HUES6 (cell line): ENCODE measurements around the gene BEND2.

Experiments used
- H3K27ac ChIP-seq: 2 replicates; pipeline ENCODE4 v1.7.0; 2013; ENCODE audit warnings: low read depth, mild to moderate bottlenecking, low read length, inconsistent platforms
- H3K27me3 ChIP-seq: 2 replicates; pipeline ENCODE4 v1.6.1; 2013; ENCODE audit warnings: low read length; ENCODE audit not compliant: control insufficient read depth, insufficient read depth
- H3K36me3 ChIP-seq: 2 replicates; pipeline ENCODE4 v1.6.1; 2013; ENCODE audit warnings: low read length; ENCODE audit not compliant: control insufficient read depth, insufficient read depth
- H3K4me1 ChIP-seq: 2 replicates; pipeline ENCODE4 v1.6.1; 2013; ENCODE audit warnings: low read length; ENCODE audit not compliant: control insufficient read depth, insufficient read depth
- H3K4me3 ChIP-seq: 2 replicates; pipeline ENCODE4 v1.5.1; 2013; ENCODE audit warnings: low read depth, low read length
- H3K9ac ChIP-seq: one replicate; pipeline ENCODE4 v1.6.1; 2013; ENCODE audit warnings: mild to moderate bottlenecking, low read length
- H3K9me3 ChIP-seq: 2 replicates; pipeline ENCODE4 v1.6.1; 2013; ENCODE audit warnings: low read depth, low read length; ENCODE audit not compliant: control insufficient read depth, insufficient read depth

The BEND2 gene

DNA sequence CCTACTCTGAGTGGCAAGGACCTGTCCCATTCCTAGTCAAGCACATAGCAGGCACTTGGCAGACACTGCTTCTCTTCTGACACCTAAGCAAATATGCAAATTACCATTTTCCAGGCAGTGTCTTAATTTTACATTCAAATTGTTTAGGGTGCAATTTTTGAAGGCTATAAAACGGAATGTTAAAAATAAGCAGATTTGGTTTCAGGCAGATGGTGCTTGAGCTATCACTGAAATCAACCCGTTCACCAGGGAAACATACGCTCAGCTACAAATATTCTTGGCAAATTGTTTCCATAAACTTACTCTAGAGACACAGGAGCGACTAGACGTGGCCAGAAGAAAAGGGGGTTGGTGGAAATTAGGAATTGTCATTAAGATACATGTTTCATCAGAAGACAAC is 45.7 kb downstream of the BEND2 start:
- Histone ChIP-seq H3K27me3 (no peaks in the 10 kb centered on the region), H3K27ac (no peak overlapping the region), H3K36me3 (no peaks in the 10 kb centered on the region), H3K9me3 (no peaks in the 10 kb centered on the region), H3K9ac (no peak overlapping the region), H3K4me3 (no peak overlapping the region), H3K4me1 (no peaks in the 10 kb centered on the region)

DNA sequence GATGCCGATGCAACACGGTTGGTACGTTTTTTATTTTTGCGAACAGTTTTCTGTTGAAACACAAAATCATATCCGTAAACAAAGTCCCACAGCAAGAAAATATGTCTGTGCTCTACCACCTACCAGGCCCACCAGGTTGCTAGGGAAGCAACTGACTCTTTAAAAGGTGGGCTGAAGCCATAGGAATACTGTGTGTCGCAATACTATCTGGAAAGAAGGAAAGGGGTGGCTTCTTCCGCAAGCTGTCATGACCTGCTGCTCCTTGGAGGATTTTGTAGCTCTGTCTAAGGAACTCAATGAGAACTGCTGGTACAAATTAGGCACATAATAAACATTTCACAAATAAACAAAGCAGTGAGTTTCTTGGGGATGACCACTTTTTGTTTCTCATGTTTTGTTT is 46.5 kb downstream of the BEND2 start:
- H3K9me3 ChIP-seq, result no peaks in the 10 kb centered on the region
- H3K36me3 ChIP-seq, result no peaks in the 10 kb centered on the region
- H3K27ac ChIP-seq, result no peak overlapping the region
- H3K9ac ChIP-seq, result no peak overlapping the region
- no peaks in the 10 kb centered on the region for H3K4me1 ChIP-seq
- no peak overlapping the region for H3K4me3 ChIP-seq
- H3K27me3 ChIP-seq, result no peaks in the 10 kb centered on the region

DNA sequence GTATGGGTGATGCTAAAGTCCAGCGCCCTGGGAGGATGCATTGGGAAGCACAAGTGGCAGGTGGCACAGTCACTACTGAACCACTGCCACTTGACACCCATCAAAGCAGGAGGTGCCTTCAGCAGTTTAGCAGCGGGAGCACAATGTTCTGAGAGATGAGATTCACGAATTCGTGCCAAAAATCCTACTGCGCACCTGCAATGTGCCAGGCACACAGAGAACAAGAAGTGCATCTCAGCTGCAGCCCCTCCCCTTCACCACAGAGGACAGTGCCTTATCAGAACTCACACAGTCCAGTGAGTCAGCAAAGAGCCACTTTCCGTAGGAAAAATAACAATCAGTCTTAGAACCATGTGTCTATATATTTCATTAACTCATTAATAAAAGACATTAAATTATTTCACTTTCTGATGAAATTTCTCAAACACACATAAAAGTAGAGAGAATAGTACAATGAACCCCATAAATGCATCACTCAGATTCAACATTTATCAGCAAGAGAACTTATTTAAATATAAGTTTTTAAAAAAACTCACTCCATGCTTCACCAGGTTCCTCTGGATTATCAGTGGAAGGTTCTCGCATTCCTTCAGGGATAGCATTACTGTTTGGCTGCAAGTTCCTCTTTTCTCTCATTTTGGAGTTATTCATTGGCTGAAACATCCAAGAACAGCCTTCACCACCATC is 47.0 kb downstream of the BEND2 start:
- H3K9me3 ChIP-seq, result no peaks in the 10 kb centered on the region
- no peak overlapping the region for H3K9ac ChIP-seq
- no peak overlapping the region for H3K4me3 ChIP-seq
- no peaks in the 10 kb centered on the region for H3K4me1 ChIP-seq
- no peaks in the 10 kb centered on the region for H3K27me3 ChIP-seq
- no peaks in the 10 kb centered on the region for H3K36me3 ChIP-seq
- no peak overlapping the region for H3K27ac ChIP-seq

DNA sequence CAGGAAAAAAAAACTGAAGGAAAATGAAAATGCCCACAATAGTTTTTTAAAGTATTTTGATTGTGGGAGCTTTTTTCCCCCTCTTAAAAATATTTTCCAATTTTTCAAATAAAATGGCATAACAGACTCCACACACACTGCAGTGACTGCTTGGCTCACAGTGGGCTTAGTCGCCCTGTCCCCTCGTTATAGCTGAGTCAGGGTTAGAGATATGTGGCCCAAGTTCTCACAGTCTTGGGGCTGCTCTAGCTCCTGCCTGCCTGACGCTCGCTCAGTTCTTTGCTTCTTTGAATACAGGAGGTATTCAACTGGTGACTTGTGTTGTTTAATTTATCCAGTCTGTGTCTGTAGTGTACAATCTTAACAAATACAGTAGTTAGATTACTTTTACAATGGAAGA is 47.7 kb downstream of the BEND2 start:
- Histone ChIP-seq H3K9me3 (no peaks in the 10 kb centered on the region), H3K9ac (no peak overlapping the region), H3K4me1 (no peaks in the 10 kb centered on the region), H3K27ac (no peak overlapping the region), H3K27me3 (no peaks in the 10 kb centered on the region), H3K4me3 (no peak overlapping the region), H3K36me3 (no peaks in the 10 kb centered on the region)

DNA sequence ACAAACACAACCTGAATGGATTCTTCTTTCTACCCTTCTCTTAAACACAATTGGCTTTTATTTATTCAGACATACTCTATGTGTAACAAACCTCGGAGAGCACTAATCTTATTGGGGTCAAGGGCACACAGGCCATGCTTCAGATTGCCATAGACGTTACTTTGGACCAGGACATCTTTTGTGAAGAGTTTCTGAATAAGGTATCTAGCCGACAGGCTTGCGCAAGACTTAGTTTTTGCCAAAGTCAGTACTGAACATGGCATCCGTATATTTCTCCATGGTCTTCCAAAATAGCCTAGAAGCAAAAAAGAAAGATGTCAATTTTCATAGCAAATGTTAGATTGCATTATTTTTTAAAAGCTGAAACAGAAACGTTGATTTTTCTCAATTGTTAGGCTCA is 49.8 kb downstream of the BEND2 start:
- Histone ChIP-seq H3K4me3 (no peak overlapping the region), H3K9me3 (no peaks in the 10 kb centered on the region), H3K9ac (no peak overlapping the region), H3K36me3 (no peaks in the 10 kb centered on the region), H3K27ac (no peak overlapping the region), H3K27me3 (no peaks in the 10 kb centered on the region), H3K4me1 (no peaks in the 10 kb centered on the region)

DNA sequence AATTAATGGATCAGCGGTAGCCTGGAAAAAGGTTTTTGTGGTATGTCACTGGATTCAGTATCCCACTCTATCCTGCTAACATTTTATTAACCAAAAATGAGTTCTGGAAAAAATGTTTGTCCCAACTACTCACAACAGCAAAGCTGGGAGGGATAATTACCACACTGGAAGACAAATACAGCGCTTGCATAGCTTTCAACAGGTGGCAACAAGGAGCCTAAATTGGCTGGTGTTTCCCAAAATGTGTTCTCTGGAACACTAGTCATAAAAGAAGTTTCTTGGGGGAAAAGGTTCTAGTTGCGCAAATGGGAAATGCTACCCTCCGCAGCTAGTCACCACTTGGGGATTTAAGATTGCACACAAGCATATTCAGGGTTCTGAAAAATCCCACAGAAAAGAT is 54.6 kb downstream of the BEND2 start:
- H3K27ac ChIP-seq, result no peak overlapping the region
- no peaks in the 10 kb centered on the region for H3K36me3 ChIP-seq
- H3K4me1 ChIP-seq, result no peaks in the 10 kb centered on the region
- H3K9me3 ChIP-seq, result no peaks in the 10 kb centered on the region
- H3K4me3 ChIP-seq, result no peak overlapping the region
- H3K9ac ChIP-seq, result no peak overlapping the region
- H3K27me3 ChIP-seq, result no peaks in the 10 kb centered on the region; the same call in 1 of the 2 replicates

DNA sequence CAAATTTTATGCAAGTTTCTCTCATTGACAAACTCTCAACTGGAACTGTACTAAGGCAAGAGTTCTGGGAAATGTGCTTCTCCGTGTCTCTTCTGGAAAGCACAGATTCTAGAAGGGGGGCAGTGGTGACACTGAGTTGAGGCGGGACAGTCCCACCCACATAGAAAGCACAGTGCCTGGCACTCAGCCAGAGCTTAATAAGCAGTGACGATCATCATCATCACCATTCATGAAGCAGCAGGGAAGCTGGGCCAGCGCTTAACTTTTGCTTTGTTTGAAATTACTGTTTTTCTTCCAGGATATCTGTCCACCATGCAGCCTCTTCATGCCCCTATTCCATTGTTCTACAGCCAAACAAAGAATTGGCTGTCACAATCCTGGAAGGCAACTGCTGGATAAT is 60.3 kb downstream of the BEND2 start:
- H3K4me1 ChIP-seq, result no peaks in the 10 kb centered on the region
- H3K9me3 ChIP-seq, result peaks cover 9% of the 10 kb centered on the region
- H3K9ac ChIP-seq, result no peak overlapping the region
- no peaks in the 10 kb centered on the region; the same call in 1 of the 2 replicates for H3K27me3 ChIP-seq
- no peaks in the 10 kb centered on the region for H3K36me3 ChIP-seq
- H3K4me3 ChIP-seq, result no peak overlapping the region
- H3K27ac ChIP-seq, result no peak overlapping the region

DNA sequence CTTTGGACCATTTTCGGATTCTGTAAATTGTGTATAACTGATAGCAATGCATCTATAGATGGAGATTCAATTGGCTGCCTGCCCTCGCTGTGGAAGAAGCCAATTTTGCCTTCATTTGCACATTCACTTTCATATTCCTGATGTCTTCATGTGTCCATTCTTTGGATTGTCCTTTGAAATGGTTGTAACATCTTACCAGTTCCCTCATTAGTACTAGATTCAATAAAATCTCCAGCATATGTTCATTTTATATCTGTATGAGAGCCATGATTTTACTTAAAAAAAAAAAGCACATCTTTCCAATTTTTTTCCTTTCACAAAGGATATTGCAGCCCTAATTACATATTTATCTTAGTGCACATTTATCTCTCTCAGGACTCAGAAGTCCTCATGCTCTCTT is 61.7 kb downstream of the BEND2 start:
- Histone ChIP-seq H3K4me3 (no peak overlapping the region), H3K4me1 (no peaks in the 10 kb centered on the region), H3K9ac (no peak overlapping the region), H3K9me3 (peaks cover 9% of the 10 kb centered on the region), H3K27me3 (no peaks in the 10 kb centered on the region; the same call in 1 of the 2 replicates), H3K27ac (no peak overlapping the region), H3K36me3 (no peaks in the 10 kb centered on the region)

DNA sequence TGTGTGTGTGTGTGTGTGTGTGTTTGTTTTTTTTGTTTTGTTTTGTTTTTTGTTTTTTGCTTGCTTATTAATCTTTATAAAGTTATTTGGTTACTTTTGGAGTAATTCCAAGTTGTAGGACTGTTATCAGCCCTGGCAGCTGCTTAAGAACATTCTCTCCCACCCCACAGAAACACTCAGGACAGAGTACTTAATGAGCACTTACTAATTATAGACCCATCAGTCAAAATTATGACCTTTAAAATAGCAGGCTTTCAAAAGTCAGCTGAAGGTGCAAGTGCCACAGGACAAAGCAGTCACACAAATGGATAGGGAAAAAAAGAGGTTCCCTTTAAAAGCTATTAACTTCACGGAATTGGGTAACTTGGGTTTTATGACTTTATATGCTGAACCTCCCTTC is 69.0 kb downstream of the BEND2 start:
- H3K36me3 ChIP-seq, result no peaks in the 10 kb centered on the region
- no peak overlapping the region for H3K27ac ChIP-seq
- H3K9me3 ChIP-seq, result peaks cover 5% of the 10 kb centered on the region
- H3K4me3 ChIP-seq, result no peak overlapping the region
- H3K9ac ChIP-seq, result no peak overlapping the region
- H3K4me1 ChIP-seq, result no peaks in the 10 kb centered on the region
- H3K27me3 ChIP-seq, result no peaks in the 10 kb centered on the region; the same call in 1 of the 2 replicates

DNA sequence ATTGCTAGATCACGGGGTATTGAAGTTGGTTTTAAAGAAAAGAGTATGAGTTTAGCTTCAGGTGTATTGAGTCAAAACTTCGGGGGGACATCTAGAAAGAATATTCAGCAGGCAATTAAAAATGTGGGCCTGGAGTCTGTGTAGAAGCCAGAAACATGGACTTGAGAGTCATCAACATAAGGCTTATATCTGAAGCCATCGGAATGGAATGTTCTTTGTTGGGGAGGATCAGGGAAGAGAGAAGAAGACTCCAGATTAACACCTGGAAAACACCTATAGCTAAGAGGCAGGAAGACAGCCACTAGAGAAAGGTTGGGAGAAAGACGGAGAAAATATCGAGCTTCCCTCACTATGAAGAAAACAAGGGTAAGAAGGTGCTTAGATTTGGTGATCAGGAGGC is 69.5 kb downstream of the BEND2 start:
- H3K4me3 ChIP-seq, result no peak overlapping the region
- H3K4me1 ChIP-seq, result no peaks in the 10 kb centered on the region
- H3K27ac ChIP-seq, result no peak overlapping the region
- H3K27me3 ChIP-seq, result no peaks in the 10 kb centered on the region; the same call in 1 of the 2 replicates
- no peak overlapping the region for H3K9ac ChIP-seq
- H3K36me3 ChIP-seq, result no peaks in the 10 kb centered on the region
- peaks cover 4% of the 10 kb centered on the region for H3K9me3 ChIP-seq

DNA sequence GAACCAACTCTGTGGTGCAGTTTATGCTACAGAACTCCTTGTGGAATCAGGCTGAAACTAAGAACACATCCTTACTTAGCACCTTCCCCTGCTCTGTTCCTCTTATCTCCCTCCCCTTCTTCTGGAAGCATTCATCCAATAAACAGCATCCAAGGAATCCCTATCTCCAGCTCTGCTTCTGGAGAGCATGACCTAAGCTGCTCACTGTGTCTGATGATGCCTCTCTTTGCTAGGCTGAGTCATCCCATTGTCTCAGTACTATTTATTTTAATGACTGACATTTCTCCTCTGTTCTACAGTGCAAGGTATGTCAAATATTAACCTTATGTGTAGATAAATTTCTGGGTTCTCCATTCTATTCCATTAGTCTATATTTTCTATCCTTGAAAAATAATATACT is 71.2 kb downstream of the BEND2 start:
- Histone ChIP-seq H3K9me3 (no peaks in the 10 kb centered on the region), H3K36me3 (no peaks in the 10 kb centered on the region), H3K4me3 (no peak overlapping the region), H3K9ac (no peak overlapping the region), H3K4me1 (no peaks in the 10 kb centered on the region), H3K27ac (no peak overlapping the region), H3K27me3 (no peaks in the 10 kb centered on the region; the same call in 1 of the 2 replicates)
